Measurements from ENCODE around the gene FN3K. TPM values are rescaled to one million over a fixed set of nuclear protein-coding genes. Genes with fewer than 3 reads are reported as not detected.

The FN3K gene
- total RNA-seq, 4 donors from 2014 or later: 1.1 to 5.5 (median 2.7) TPM

DNA sequence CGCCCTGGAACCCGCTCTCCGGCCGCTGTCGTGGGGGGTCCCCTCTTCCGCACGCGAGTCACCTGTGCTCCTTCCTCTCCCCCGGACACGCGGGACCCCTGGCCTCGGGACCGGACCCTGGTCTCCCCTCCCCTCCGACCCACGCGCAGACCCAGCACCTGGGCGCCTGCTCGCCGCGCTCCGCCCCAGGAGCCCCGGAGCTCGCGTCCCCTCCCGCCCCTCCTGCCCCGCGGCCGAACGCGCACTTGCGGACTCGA, 37.7 kb upstream of the FN3K start:
- no peaks in the 10 kb centered on the region for H3K36me3 ChIP-seq
- H3K27me3 ChIP-seq: no peaks in the 10 kb centered on the region
- ATAC-seq (no peak), DNase-seq (no peak)
- H3K9me3 ChIP-seq: no peaks in the 10 kb centered on the region
- in situ Hi-C loops (cut with MboI; ENCODE audit: low sequenced_read_pairs in 4 of 4) (no loop called here), intact Hi-C loops (cut with DNase I; ENCODE audit: low total_unique reads) (loop anchor here (1.0 kb wide), 1 partner anchor 19 kb away; the partner anchor contains the start of gene FN3KRP)
- H3K4me1 ChIP-seq: peaks cover 10 to 19% of the 10 kb centered on the region in 2 donors
- peak overlapping the region; percentile 59 to 75 (median 70) for H3K4me3 ChIP-seq
- peak overlapping the region in 2 of 4 donors; percentile 62 to 87 for H3K27ac ChIP-seq
- TF ChIP-seq, protein P1, sequence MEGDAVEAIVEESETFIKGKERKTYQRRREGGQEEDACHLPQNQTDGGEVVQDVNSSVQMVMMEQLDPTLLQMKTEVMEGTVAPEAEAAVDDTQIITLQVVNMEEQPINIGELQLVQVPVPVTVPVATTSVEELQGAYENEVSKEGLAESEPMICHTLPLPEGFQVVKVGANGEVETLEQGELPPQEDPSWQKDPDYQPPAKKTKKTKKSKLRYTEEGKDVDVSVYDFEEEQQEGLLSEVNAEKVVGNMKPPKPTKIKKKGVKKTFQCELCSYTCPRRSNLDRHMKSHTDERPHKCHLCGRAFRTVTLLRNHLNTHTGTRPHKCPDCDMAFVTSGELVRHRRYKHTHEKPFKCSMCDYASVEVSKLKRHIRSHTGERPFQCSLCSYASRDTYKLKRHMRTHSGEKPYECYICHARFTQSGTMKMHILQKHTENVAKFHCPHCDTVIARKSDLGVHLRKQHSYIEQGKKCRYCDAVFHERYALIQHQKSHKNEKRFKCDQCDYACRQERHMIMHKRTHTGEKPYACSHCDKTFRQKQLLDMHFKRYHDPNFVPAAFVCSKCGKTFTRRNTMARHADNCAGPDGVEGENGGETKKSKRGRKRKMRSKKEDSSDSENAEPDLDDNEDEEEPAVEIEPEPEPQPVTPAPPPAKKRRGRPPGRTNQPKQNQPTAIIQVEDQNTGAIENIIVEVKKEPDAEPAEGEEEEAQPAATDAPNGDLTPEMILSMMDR (IDR thresholded peaks at IDR 0.05 in 4 of 5, conservative IDR thresholded peaks at IDR 0.05 in 1 of 5): no peak
- TF ChIP-seq POLR2A (IDR thresholded peaks at IDR 0.05): no peak

DNA sequence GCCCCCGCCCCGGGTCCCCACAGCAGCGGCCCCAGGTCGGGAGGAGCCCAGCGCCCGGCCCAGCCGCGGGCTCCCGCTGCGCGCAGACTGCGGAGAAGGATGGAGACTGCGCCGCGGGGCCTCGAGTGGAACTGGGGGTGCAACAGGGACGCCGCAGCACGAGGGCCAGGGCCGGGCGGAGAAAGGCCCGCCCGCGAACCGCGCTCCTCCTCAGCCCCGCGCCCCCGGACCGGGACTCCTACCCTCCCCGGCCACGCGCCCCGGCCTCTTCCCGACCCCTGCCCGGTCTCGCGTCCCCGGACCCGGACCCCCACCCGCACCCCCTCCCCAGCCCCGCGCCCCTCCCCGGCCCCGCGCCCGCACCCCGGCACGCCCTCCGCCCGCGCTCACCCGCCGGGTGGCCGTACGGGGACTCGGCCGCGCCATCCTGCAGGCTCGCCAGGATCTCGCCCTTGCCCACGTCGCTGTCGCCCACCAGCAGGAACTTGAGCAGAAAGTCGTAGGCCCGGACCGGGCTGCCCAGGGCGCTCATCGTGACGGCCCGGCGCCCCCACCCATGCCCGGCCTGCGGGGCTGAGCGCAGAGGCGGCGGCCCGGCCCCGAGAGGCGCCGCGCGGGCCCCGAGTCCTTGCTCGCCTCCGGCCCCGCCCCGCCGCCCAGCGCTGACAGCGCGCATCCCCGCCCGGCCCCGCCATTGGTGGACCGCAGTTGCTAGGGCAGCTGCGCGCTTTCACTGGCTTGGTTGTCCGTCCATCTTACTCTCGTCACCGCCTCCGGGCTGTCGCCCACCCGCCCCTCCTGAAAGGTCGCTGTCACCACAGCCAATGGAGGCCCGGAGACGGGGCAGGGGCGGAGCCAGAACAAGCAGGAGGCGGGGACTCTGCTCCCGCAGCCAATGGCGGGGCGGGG, 37.1 kb upstream of the FN3K start, which contains the start of gene RAB40B:
Gene RAB40B, minus strand, starts transcription at position 634 of the 909 bp plus-strand sequence. Its CDS starts 102 bp downstream, at position 532.
- Histone ChIP-seq H3K4me1 (peaks cover 6 to 19% of the 10 kb centered on the region in 2 donors), H3K27ac (peak within 1 kb of the TSS; percentile 70 to 87 (median 77)), H3K4me3 (peak within 1 kb of the TSS; percentile 67 to 96 (median 78)), H3K36me3 (no peaks in the 10 kb centered on the region), H3K27me3 (no peaks in the 10 kb centered on the region), H3K9me3 (no peaks in the 10 kb centered on the region)
- in situ Hi-C loops (cut with MboI; ENCODE audit: low sequenced_read_pairs in 4 of 4) (no loop called here), intact Hi-C loops (cut with DNase I; ENCODE audit: low total_unique reads) (loop anchor here (1.0 kb wide), 1 partner anchor 18 kb away; the partner anchor contains the start of gene FN3KRP)
- DNase-seq: peak; percentile 99 to 100
- TF ChIP-seq, protein P1 (IDR thresholded peaks at IDR 0.05 in 4 of 5, conservative IDR thresholded peaks at IDR 0.05 in 1 of 5): no peak
- TF ChIP-seq POLR2A (IDR thresholded peaks at IDR 0.05): peak; percentile 60 to 62
- ATAC-seq: peak; percentile 96 to 99

DNA sequence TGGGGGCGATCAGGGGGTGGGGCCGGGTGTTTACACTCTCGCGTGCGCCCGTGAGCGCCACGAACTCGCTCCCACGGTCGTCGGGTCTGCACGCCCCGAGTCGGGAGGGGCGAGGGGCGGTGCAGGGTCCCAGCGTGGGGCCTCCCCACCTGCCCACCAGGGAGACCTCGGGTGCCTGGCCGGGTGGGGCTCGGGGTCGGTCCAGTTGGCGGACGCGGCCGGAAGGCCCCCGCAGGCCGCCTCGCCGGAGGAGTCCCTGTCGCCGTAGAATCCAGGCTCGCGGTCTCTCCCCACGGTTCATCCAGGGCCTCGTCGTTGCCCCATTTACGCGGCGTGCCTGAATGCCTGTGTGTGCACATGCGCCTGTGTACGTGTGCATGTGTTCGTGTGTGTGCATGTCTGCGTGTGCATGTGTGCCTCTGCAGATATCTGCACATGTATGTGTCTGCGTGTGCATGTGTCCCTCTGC, 36.4 kb upstream of the FN3K start:
- peak overlapping the region; percentile 67 to 96 (median 78) for H3K4me3 ChIP-seq
- no peak for DNase-seq
- no peak for ATAC-seq
- peak overlapping the region; percentile 70 to 87 (median 77) for H3K27ac ChIP-seq
- in situ Hi-C loops (cut with MboI; ENCODE audit: low sequenced_read_pairs in 4 of 4): no loop called here
- intact Hi-C loops (cut with DNase I; ENCODE audit: low total_unique reads): loop anchor here (1.0 kb wide), 2 partner anchors 17 to 52 kb away; partner anchors contain the start of gene FN3KRP
- TF ChIP-seq POLR2A (IDR thresholded peaks at IDR 0.05): no peak
- TF ChIP-seq, protein P1 (IDR thresholded peaks at IDR 0.05 in 4 of 5, conservative IDR thresholded peaks at IDR 0.05 in 1 of 5): no peak
- H3K27me3 ChIP-seq: no peaks in the 10 kb centered on the region
- no peaks in the 10 kb centered on the region for H3K36me3 ChIP-seq
- H3K4me1 ChIP-seq: peaks cover 6 to 19% of the 10 kb centered on the region in 2 donors
- H3K9me3 ChIP-seq: no peaks in the 10 kb centered on the region

DNA sequence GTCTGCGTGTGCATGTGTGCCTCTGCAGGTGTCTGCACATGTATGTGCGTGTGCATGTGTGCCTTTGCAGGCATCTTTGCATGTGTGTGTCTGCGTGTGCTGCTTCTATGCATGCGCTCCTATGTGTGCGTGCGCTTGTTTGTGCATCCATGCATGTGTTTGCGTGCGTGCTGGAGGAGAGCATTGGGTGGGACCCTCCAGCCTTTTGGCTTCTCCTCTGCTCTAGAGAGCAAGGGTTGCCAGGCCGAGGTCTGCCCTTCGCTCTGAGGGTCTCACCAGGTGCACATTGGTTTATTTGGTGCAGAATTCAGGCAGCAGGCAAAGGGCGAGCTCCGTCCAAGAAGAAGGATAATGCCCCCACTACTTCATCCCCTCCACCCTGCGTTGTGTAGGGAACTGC, 35.9 kb upstream of the FN3K start:
- Histone ChIP-seq H3K9me3 (no peaks in the 10 kb centered on the region), H3K27ac (no peak overlapping the region), H3K36me3 (no peaks in the 10 kb centered on the region), H3K4me1 (peaks cover 6 to 19% of the 10 kb centered on the region in 2 donors), H3K27me3 (no peaks in the 10 kb centered on the region), H3K4me3 (peak overlapping the region; percentile 67 to 96 (median 78))
- TF ChIP-seq, protein P1 (IDR thresholded peaks at IDR 0.05 in 4 of 5, conservative IDR thresholded peaks at IDR 0.05 in 1 of 5): no peak
- intact Hi-C loops (cut with DNase I; ENCODE audit: low total_unique reads) (loop anchor here (1.0 kb wide), 1 partner anchor 52 kb away; no protein-coding TSS in a partner anchor), in situ Hi-C loops (cut with MboI; ENCODE audit: low sequenced_read_pairs in 4 of 4) (no loop called here)
- ATAC-seq: no peak
- no peak for DNase-seq

Data from gastrocnemius medialis (tissue), 4 donors.